KG1 (cell line): ENCODE results near the gene STARD4.

ENCODE experiments used
- DNase-seq: peaks from one replicate; lab custom pipeline; 2025; lab: John Stamatoyannopoulos, UW

The STARD4 gene

GRCh38 chr5:111469903-111470302 is 42.4 kb downstream of the STARD4 start:
- no peak for DNase-seq

GRCh38 chr5:111469293-111469896 is 42.9 kb downstream of the STARD4 start:
- no peak for DNase-seq

GRCh38 chr5:111463311-111463710 is 49.0 kb downstream of the STARD4 start:
- DNase-seq, result no peak

DNA sequence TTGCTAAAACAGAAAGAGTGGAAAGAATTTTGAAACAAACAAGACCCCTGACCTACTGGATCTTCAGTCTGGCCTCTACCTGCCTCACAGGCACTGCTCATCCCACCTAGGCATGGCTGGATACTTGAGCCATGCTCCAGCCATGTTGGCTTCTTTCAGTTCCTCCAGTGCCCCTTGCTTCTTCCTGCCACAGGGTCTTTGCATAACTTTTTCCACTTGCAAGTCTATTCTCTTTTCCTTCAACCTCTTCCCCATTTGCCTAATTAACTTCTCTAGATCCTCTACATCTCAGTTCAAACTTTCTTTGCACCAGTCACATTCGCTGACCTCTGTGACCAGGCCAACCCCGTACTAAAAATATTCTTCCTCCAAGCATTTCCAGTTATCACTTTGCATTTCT is 50.4 kb downstream of the STARD4 start:
- no peak for DNase-seq

- no peak for DNase-seq
These were observed 51.1 kb downstream of the STARD4 start for GRCh38 chr5:111461255-111461671.

- DNase-seq, result no peak
These were observed 57.6 kb downstream of the STARD4 start for GRCh38 chr5:111454776-111455175.

DNA sequence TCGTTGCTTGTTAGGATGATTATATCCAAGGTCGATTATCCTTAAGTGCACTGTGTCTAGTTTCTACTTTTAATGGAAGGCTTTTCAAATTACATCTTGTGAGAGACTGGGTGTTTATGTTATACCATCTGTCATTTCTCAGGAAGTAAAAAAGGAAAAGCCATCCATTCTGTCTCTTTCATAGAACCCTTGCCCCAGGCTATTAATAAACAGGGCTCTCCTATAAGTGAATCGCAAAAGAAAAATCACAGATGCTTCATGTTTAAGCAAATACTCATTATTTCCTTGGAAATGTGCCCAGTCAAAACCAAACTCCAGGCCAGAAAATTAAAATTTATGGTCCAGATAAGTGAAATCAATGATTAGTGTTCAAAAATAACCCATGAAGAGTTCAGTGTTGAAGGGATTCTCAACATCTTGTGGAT is 58.1 kb downstream of the STARD4 start:
- DNase-seq, result no peak

DNA sequence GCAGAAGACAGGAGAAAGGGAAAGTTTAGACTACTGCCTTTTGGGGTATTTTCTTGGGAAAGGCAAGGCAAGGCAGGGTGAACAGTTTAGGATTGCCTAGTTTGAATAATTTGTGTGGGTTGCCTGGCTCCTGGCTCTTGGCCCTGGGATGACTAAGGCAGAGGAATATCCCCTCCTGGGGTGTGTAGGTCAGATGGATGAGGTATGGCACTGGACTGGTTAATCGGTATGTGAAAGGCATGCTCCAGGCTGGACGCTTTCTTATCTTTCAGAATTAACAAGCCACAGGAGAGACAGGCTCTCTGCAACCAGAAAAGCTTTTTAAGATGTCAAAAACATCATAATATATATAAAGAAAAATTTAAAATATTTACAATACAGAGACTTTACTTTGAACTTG is 58.6 kb downstream of the STARD4 start:
- DNase-seq, result no peak

DNA sequence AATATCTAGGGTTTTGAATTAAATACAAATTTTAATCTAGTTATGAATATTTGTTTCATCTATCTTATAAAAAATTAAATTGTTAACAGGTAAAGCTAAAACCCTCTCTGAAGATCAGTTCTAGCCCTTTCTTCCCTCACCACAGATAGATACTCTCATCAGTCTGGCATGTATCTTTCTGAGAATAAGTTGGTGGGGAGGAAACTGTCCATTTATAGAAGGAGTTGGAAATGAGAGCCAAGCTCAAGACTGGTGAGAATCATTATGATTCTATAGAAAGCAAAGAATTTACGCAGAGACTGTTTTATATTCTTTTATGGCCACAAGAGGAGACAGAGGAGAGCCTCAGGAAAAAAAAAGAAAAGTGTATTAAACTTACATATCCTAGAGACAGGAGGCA is 59.0 kb downstream of the STARD4 start:
- no peak for DNase-seq

DNA sequence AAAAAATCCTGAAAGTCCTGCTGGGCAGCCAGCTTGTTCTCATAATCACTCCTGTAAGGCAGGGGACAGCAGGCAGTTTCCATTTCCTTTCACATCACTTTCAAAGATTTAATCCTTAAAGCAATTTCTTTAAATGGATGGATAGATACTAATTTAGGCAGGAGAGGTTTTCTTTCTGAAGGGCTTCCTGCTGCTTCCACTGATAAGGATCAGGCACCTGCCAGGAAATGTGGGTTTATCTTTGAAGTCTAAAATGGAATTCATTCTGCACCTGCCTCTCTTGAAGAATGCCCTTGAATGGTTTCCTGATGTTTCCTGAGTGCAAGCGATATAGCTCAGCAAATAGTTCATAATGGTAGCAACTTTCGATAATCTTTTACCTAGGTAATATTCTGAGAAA is 64.5 kb downstream of the STARD4 start:
- no peak for DNase-seq

DNA sequence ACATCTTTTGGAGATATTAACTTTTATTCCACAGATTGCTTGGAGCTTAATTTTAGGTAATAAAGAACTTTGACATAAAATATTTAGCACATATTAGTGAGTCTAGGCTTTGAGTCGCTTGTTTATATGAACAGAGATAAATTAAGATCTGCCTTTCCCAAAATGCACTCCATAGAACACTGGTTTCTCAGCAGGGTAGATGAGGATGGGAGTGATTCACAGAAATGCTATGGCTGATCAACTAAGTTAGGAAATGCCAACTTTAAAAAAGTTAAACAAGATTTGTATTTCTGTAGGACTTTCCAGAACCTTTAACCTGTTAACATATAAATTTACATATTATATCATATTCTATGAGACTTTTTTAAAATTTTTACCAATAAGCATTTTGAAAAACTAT is 65.2 kb downstream of the STARD4 start:
- DNase-seq, result no peak
